ENCODE measurements around the gene GLUL.
A peak's percentile ranks its signal among the peaks of the same experiment; 100 is the strongest.

Gene GLUL

DNA sequence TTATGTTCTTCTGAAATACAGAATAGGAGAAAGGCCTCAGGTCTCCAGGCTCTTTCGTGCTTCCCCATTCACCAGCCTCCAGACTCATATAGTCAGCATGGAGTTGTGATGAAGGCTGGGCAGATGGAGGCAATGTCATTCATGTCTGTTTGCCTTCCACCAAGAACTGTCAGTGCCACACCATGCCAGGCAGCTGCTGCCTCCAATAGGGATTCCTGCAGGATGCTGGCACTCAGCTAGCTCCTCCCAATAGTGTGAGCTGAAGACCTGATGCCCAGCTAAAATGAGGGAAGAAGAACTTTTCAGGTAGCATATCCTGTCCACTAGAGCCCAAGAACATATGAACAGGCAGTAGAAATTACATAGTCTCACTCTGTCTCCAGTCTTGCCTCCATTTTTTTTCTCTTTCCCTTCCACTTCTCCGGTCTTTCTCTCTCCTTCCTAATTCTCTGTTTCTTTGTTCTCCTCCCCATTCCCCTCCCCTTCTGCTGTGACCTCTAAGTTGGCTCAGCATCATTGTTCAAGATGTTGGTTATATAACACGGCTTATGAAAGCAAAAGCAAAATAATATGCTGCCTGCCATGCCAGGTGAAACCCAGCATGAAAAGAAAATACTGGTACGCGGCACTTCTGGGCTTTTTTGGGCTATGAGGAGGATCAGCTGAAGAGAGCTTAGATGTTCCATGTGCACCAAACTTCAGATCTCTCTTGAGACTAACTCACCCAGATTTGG lies 17.3 kb downstream of the GLUL start:
- TF ChIP-seq, protein P1, sequence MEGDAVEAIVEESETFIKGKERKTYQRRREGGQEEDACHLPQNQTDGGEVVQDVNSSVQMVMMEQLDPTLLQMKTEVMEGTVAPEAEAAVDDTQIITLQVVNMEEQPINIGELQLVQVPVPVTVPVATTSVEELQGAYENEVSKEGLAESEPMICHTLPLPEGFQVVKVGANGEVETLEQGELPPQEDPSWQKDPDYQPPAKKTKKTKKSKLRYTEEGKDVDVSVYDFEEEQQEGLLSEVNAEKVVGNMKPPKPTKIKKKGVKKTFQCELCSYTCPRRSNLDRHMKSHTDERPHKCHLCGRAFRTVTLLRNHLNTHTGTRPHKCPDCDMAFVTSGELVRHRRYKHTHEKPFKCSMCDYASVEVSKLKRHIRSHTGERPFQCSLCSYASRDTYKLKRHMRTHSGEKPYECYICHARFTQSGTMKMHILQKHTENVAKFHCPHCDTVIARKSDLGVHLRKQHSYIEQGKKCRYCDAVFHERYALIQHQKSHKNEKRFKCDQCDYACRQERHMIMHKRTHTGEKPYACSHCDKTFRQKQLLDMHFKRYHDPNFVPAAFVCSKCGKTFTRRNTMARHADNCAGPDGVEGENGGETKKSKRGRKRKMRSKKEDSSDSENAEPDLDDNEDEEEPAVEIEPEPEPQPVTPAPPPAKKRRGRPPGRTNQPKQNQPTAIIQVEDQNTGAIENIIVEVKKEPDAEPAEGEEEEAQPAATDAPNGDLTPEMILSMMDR (IDR thresholded peaks at IDR 0.05; ENCODE audit: insufficient read depth, low read length, poor library complexity, severe bottlenecking) = no peak
- no peaks in the 10 kb centered on the region for H3K27me3 ChIP-seq (replicated peaks; ENCODE audit: control insufficient read depth, insufficient read depth, low read length)
- H3K4me3 ChIP-seq (replicated peaks; ENCODE audit: low read depth, low read length) = no peak overlapping the region
- no peaks in the 10 kb centered on the region for H3K36me3 ChIP-seq (ENCODE audit: control insufficient read depth, insufficient read depth, low read length)
- no peak for DNase-seq (ENCODE audit: extremely low read depth, insufficient read length)

DNA sequence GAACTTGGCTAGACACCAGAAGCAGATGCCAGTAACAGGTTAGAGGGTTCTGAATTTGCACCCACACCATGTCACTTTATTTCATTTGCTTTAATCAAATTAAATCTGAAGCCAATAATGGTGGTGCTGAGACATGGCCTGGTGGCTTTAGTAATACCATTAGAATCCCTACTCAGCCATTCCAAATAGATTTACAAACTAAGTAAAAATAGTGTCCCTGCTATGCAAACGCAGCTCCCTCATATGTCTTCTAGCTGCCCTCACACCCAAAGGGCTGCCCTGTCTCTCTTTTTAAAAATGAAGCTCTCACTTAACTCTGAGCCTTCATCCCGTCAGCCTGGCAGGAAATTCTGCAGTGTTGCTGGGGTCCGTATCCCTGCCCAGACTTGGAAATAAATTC lies 21.1 kb downstream of the GLUL start:
- H3K4me3 ChIP-seq (replicated peaks; ENCODE audit: low read depth, low read length) = no peak overlapping the region
- TF ChIP-seq, protein P1 (IDR thresholded peaks at IDR 0.05; ENCODE audit: insufficient read depth, low read length, poor library complexity, severe bottlenecking) = no peak
- H3K27me3 ChIP-seq (replicated peaks; ENCODE audit: control insufficient read depth, insufficient read depth, low read length) = no peaks in the 10 kb centered on the region; the same call in 1 of the 2 replicates
- H3K36me3 ChIP-seq (ENCODE audit: control insufficient read depth, insufficient read depth, low read length) = no peaks in the 10 kb centered on the region
- no peak for DNase-seq (ENCODE audit: extremely low read depth, insufficient read length)

DNA sequence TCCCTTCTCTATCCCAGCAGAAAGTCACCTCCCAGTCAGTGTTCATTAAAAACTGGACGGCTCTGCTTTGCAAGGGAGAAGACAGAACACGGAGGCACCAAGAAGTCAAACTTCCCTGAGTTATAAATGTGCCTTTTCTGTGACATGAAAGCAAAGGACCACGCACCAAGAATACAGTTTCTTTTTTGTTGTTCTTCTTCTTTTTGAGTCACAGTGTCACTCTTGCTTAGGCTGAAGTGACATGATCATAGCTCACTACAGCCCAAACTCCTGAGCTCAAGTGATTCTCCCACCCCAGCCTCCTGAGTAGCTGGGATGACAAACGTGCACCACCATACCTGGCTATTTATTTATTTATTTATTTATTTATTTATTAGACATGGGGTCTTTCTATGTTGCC lies 22.7 kb downstream of the GLUL start:
- H3K36me3 ChIP-seq (ENCODE audit: control insufficient read depth, insufficient read depth, low read length) = no peaks in the 10 kb centered on the region
- no peak for DNase-seq (ENCODE audit: extremely low read depth, insufficient read length)
- TF ChIP-seq, protein P1 (IDR thresholded peaks at IDR 0.05; ENCODE audit: insufficient read depth, low read length, poor library complexity, severe bottlenecking) = no peak
- H3K4me3 ChIP-seq (replicated peaks; ENCODE audit: low read depth, low read length) = peak overlapping the region; percentile 37; the same call in 1 of the 2 replicates
- H3K27me3 ChIP-seq (replicated peaks; ENCODE audit: control insufficient read depth, insufficient read depth, low read length) = no peaks in the 10 kb centered on the region; the same call in 1 of the 2 replicates

DNA sequence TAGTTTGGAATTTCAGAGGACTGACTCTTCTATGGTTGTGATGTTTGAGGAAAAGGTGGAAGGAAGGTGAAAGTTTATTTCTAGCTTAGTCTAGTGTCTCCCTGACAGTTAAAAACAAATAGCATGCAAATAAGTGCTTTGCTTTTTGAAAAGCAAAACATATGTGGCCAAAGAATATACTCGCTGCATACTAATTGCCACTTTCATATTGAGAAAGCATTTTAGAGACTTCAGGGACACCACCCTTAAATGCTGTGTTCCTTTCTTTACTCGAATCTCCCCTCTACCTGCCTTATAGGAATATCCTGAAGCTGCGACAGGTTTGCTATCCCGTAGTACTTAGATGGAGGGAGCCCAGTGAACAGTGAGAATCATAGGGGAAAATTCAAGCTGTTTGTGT lies 23.2 kb downstream of the GLUL start:
- TF ChIP-seq, protein P1 (IDR thresholded peaks at IDR 0.05; ENCODE audit: insufficient read depth, low read length, poor library complexity, severe bottlenecking) = no peak
- no peak for DNase-seq (ENCODE audit: extremely low read depth, insufficient read length)

DNA sequence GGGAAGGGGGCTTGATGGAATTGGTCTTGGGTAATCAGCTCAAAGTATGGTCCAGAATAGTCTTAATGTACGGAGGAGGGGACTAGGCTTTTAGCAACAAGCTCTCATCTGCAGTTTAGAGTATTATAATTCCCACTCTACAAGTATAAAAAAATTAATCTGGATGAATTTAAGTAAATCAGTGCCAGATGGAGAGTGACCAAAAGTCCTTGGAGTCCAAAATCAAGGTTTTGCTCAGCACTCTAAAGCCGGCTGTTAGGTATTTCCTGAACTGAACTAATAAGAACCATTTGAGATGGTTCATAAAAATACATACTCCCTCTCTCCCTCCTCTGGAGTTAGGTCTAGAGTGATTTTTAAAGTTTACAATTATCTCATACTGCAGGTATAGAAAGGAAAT lies 23.7 kb downstream of the GLUL start:
- no peak for DNase-seq (ENCODE audit: extremely low read depth, insufficient read length)
- TF ChIP-seq, protein P1 (IDR thresholded peaks at IDR 0.05; ENCODE audit: insufficient read depth, low read length, poor library complexity, severe bottlenecking) = no peak
- Histone ChIP-seq H3K27me3 (replicated peaks; ENCODE audit: control insufficient read depth, insufficient read depth, low read length) (no peaks in the 10 kb centered on the region; the same call in 1 of the 2 replicates), H3K4me3 (replicated peaks; ENCODE audit: low read depth, low read length) (no peak overlapping the region), H3K36me3 (ENCODE audit: control insufficient read depth, insufficient read depth, low read length) (no peaks in the 10 kb centered on the region)

More for the DNA sequence above, 23.2 kb downstream of the GLUL start:
- Histone ChIP-seq H3K27me3 (replicated peaks; ENCODE audit: control insufficient read depth, insufficient read depth, low read length) (no peaks in the 10 kb centered on the region; the same call in 1 of the 2 replicates), H3K4me3 (replicated peaks; ENCODE audit: low read depth, low read length) (peak overlapping the region; percentile 37; the same call in 1 of the 2 replicates), H3K36me3 (ENCODE audit: control insufficient read depth, insufficient read depth, low read length) (no peaks in the 10 kb centered on the region)

Data from GM06990 (cell line).